DMS53 (cell line): ENCODE data around the gene A1CF.
"Not testable (repeated sequence)": the region's sequence is repeated elsewhere in the genome, so short reads cannot be mapped to it uniquely, and the experiment has no call there.

ENCODE experiments used
- DNase-seq: peaks from one replicate; lab custom pipeline; 2025; lab: John Stamatoyannopoulos, UW

Gene A1CF

GRCh38 chr10:50885097-50885859, at the start of gene A1CF:
TSS of gene A1CF (minus strand) at chr10:50885627. CDS start at chr10:50859940, 25,687 bp downstream.
- peak; percentile 75 for DNase-seq

DNA sequence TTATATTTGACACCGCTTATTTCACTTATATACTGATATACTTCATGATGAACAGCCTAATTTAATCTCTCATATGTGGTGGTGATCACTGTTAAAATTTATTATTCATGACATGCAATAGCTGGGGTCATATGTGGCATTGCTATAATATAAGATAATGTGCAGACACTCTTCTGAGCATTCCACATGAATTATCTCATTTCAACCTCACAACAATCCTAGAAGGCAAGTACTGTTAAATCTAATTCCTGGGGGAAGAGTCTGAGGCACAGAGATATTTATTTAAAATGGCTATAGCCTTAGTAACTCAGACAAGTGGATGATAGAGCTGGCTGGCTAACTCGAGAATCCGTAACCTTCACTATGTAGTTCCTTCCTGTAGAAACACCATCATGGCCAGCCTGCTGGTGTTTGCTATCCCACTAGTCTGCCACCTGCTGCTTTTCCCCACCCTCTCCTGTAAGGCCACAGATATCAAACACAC, 46.6 kb upstream of the A1CF start:
- DNase-seq: peak; percentile 70

GRCh38 chr10:50929670-50930069, 44.2 kb upstream of the A1CF start:
- no peak for DNase-seq

GRCh38 chr10:50928190-50928552, 42.7 kb upstream of the A1CF start:
- no peak for DNase-seq

DNA sequence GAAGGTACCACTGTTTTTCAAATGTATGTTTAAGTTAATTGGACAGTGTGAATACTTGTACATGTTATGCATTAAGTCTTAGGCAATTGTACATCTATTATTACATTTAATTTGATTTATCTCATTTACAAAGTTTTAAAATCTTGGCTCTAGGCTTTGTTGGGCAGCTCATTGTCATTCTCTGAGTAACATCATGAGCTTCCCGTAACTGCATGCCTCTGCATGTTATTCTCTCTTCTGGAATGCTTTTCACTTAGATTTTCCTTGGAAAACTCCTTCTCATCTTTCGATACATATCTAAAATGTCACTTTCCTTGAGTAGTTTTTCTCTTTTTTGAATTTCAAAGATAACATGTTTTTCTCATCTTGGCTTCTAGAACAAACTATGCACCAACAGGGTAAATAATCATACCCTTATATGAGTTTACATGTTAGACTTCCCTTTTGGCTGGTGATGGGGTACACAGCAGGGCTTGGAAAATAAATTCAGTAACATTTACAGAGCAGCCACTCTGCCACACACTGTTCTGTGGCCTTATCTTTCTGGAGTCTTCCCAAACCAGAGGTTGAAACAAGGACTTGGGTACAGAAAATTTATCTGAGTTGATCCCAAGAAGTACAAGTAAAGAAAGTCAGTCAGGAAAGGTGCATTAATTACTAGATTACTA, 42.2 kb upstream of the A1CF start:
- no peak for DNase-seq

- DNase-seq: not testable (repeated sequence)
Measured at GRCh38 chr10:50923471-50923870, 38.0 kb upstream of the A1CF start.

GRCh38 chr10:50919010-50919409, 33.6 kb upstream of the A1CF start:
- DNase-seq: no peak

DNA sequence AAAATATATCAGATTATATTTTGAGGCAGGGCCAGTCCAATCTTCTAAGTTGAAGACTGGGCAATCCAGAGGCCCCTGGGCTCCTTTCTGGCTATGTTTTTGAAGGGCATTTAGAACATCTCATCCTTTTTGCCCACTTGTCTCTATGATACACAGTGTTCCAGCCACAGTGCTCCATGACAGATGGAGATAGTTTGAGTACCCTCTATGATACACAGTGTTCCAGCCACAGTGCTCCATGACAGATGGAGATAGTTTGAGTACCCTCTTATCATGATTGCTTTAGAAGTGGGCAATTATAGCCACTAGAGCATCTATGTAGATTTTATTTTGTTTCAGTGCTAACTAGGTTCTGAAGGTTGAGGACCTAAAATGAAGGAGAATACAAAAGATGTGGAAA, 33.1 kb upstream of the A1CF start:
- no peak for DNase-seq

GRCh38 chr10:50917486-50917885, 32.1 kb upstream of the A1CF start:
- no peak for DNase-seq

GRCh38 chr10:50909334-50910014, 24.0 kb upstream of the A1CF start:
- DNase-seq: no peak

GRCh38 chr10:50908366-50908765, 22.9 kb upstream of the A1CF start:
- DNase-seq: no peak

GRCh38 chr10:50905797-50906196, 20.4 kb upstream of the A1CF start:
- DNase-seq: not testable (repeated sequence)

GRCh38 chr10:50896721-50897120, 11.3 kb upstream of the A1CF start:
- DNase-seq: no peak

GRCh38 chr10:50894312-50894711, 8.9 kb upstream of the A1CF start:
- no peak for DNase-seq

- DNase-seq: no peak
Measured at GRCh38 chr10:50892467-50892866, 7.0 kb upstream of the A1CF start.

GRCh38 chr10:50884302-50884701, 1.1 kb downstream of the A1CF start:
- DNase-seq: no peak

DNA sequence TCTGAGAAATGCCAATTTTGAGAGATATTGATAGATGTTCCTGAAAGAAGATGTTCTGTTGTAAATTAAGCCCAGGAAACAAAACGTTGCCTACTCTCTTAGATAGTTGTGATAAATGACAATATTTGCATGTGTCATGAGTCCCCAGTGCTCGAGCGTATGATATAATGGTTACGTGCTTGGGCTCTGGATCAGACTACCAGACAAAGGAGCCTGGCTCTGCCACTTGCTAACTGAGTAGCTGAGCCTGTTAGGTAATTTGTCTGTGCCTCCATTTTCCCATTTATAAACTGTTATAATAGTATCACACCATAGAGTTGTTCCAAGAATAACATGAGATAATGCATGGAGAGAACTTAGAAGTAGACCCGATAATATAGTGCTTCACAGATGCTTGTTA, 1.8 kb downstream of the A1CF start:
- DNase-seq: no peak

DNA sequence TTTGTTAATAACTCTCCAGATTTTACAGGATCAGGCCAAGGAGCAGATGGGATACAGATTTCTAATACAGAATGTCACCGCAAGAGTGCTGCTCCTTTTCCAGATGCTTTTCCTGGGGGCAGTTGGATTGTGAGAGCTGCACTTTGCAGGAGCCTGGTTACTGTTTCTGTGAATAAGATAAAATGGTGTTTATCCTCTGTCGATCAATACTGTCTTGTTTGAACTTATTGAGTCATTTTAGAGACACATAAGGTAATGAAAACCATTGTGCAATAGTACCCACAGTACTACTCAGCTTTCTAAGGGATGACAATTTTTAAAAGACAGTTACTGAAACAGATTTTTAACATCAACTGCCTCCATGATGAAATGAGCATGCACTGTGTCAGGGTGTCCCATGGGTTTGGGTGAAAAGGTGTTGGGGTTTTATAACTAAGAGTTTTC, 2.9 kb downstream of the A1CF start:
- DNase-seq: no peak

DNA sequence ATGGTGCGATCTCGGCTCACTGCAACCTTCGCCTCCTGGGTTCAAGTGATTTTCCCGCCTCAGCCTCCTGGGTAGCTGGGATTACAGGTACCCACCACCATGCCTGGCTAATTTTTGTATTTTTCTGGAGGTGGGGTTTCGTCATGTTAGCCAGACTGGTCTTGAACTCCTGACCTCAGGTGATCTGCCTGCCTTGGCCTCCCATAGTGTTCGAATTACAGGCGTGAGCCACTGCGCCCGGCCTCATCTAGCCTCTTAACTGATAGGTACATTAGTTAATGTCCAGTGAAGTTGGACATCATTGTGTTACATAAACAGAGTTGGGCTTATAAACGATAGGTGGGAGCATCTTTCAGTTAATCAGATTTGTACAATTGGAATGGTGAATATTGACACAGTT, 4.4 kb downstream of the A1CF start:
- DNase-seq: not testable (repeated sequence)

DNA sequence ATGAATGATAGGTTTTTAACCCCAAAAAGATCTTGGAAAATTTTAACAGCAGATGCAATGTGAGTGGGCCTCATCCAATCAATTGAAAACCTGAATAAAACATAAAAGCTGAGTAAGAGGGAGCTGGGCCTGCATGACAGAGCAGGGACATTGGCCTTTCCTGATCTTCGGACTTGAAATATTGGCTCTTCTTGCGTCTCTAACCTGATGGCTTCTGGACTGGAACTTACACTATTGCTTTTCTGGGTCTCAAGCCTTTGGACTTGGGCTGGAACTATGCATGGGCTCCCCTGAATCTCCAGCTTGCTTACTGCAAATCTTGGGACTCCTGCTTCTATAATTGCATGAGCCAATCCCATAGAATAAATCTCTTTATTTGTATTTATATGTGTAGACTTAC, 9.0 kb downstream of the A1CF start:
- DNase-seq: no peak

DNA sequence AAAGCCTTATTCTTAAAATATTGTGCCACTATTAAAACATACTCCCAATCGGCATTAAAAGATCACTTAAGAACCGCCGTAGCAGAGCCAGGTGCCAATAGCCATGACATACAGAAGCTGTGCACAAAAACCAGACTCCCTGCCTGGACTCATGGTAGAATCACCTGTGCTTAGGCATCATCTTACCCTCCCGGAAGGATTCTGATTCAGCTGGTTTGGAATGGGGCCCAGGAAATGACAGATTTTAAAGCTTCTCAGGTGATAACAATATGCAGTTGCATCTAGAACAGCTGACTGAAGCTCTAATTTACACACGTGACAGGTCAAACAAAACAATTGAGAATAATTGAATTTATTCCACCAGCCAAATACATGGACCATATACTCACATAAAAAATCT, 10.7 kb downstream of the A1CF start:
- peak; percentile 83 for DNase-seq

- no peak for DNase-seq
Measured at GRCh38 chr10:50866317-50866716, 19.1 kb downstream of the A1CF start.

DNA sequence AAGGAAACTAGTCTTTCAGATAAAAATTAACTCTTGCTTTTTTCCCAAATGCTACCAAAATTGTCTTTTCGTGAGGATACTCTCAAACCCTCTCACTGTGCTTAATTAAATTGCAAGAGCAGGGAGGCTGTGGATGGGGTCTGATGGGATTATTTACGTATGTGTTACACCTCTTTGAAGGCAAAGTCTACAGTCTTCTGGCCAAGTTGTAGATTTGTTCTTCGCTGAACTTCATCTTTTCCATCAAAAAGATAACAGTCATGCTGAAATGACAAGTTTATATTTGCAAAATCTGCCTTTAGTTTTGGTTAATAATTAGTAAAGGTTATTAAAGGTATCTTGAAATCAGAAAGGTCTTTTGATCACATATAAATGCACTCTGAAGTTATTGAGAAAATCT, 22.7 kb downstream of the A1CF start:
- no peak for DNase-seq
